Endothelial cell of umbilical vein (primary cell): ENCODE measurements around the gene ANKFN1. TPM values are rescaled to one million over a fixed set of nuclear protein-coding genes. Genes with fewer than 3 reads are reported as not detected.

ENCODE experiments used
- BruUV-seq: library from RNA; stranded (reverse); fragments of 400-500 nt; replicated peaks from 2 replicates; lab custom pipeline; 2021; lab: Mats Ljungman, UMichigan
- CTCF ChIA-PET: fragments of 300-600, 350-600 bp; sonication (Branson Sonifier 250); formaldehyde crosslinking; loops from one replicate; lab custom pipeline; 2021; ENCODE audit warnings: antibody characterized with exemption, inconsistent platforms; lab: Charles Lee
- POLR2A ChIA-PET: fragments of 300-600, 350-600 bp; sonication (Branson Sonifier 250); formaldehyde crosslinking; loops from one replicate; lab custom pipeline; 2021; ENCODE audit warnings: antibody characterized with exemption, inconsistent platforms; lab: Charles Lee
- DNase-seq: peaks from one replicate; pipeline ENCODE4 v3.0.0-alpha.2; 2011; ENCODE audit warnings: low read depth, low spot score
- FAIRE-seq: peaks from 2 replicates; lab custom pipeline; 2011; peaks lifted over from hg19 to GRCh38; lab: Jason Lieb, UNC
- H2AFZ ChIP-seq: 2 replicates; pipeline ENCODE4 v1.6.0; 2012; ENCODE audit warnings: low read depth, low read length, control low read depth, inconsistent platforms
- H3K27ac ChIP-seq: 2 replicates; pipeline ENCODE4 v1.5.1; 2011; ENCODE audit warnings: low read depth, mild to moderate bottlenecking, control low read depth, low read length, moderate library complexity; ENCODE audit not compliant: insufficient read depth
- H3K27me3 ChIP-seq, 2 experiments: 2 replicates each; pipeline versions ENCODE4 v1.6.0 to v1.6.1; 2011; ENCODE audit warnings: low read length in 2 of 2, mixed read lengths in 1 of 2; ENCODE audit not compliant: control insufficient read depth in 2 of 2, insufficient read depth in 2 of 2
- H3K36me3 ChIP-seq, 2 experiments: 2 replicates in 1 of 2; 3 replicates in 1 of 2; pipeline ENCODE4 v1.5.1; 2011; ENCODE audit warnings: low read length in 2 of 2, mild to moderate bottlenecking in 1 of 2, moderate library complexity in 1 of 2; ENCODE audit not compliant: control insufficient read depth in 2 of 2, insufficient read depth in 2 of 2; ENCODE audit errors: extremely low read depth in 1 of 2
- H3K4me1 ChIP-seq: 3 replicates; pipeline ENCODE4 v1.5.1; 2011; ENCODE audit warnings: mild to moderate bottlenecking, low read length; ENCODE audit not compliant: control insufficient read depth, insufficient read depth; ENCODE audit errors: extremely low read depth
- H3K4me2 ChIP-seq: 2 replicates; pipeline ENCODE4 v1.6.1; 2011; ENCODE audit warnings: low read length, control low read depth, mixed read lengths; ENCODE audit not compliant: insufficient read depth
- H3K4me3 ChIP-seq, 3 experiments: fragments of 200-600 bp in 1 of 3; sonication (generic), shearing (Covaris generic) in 1 of 3; replicated peaks in 1 of 3; 2 replicates each; pipeline ENCODE4 v1.5.1; 2011 to 2016; ENCODE audit warnings: control low read depth in 3 of 3, low read length in 3 of 3, mild to moderate bottlenecking in 2 of 3, inconsistent platforms in 1 of 3, low read depth in 1 of 3, moderate library complexity in 1 of 3; ENCODE audit not compliant: insufficient read depth in 1 of 3
- H3K79me2 ChIP-seq: 2 replicates; pipeline ENCODE4 v1.6.0; 2012; ENCODE audit warnings: low read length, inconsistent platforms; ENCODE audit not compliant: control insufficient read depth, insufficient read depth
- H3K9ac ChIP-seq: replicated peaks from 2 replicates; pipeline ENCODE3; 2011; ENCODE audit warnings: low read length, control low read depth; ENCODE audit not compliant: insufficient read depth; ENCODE audit errors: extremely low read depth
- H3K9me1 ChIP-seq: replicated peaks from 3 replicates; pipeline ENCODE4 v1.6.0; 2011; ENCODE audit warnings: mild to moderate bottlenecking, low read length; ENCODE audit not compliant: control insufficient read depth, insufficient read depth; ENCODE audit errors: extremely low read depth
- H3K9me3 ChIP-seq: replicated peaks from 2 replicates; pipeline ENCODE4 v1.5.1; 2012; ENCODE audit warnings: low read length, inconsistent platforms; ENCODE audit not compliant: control insufficient read depth, insufficient read depth
- H4K20me1 ChIP-seq: replicated peaks from 2 replicates; pipeline ENCODE3; 2011; ENCODE audit warnings: mild to moderate bottlenecking, low read length; ENCODE audit not compliant: control insufficient read depth, insufficient read depth; ENCODE audit errors: extremely low read depth
- EZH2 ChIP-seq: IDR thresholded peaks from 2 replicates; pipeline ENCODE4 v1.6.1; 2012; ENCODE audit warnings: borderline replicate concordance, low read depth, mild to moderate bottlenecking, moderate library complexity, low read length, inconsistent platforms; ENCODE audit not compliant: severe bottlenecking
- FOS ChIP-seq: IDR thresholded peaks from 2 replicates; pipeline ENCODE4 v1.6.1; 2011; ENCODE audit warnings: mild to moderate bottlenecking, low read length, moderate library complexity, borderline replicate concordance; ENCODE audit not compliant: insufficient read depth
- GATA2 ChIP-seq: IDR thresholded peaks from 2 replicates; pipeline ENCODE4 v1.7.0; 2011; ENCODE audit warnings: low read depth, mild to moderate bottlenecking, moderate library complexity, mixed read lengths, low read length; ENCODE audit not compliant: insufficient read length, insufficient read depth
- JUN ChIP-seq: IDR thresholded peaks from 2 replicates; pipeline ENCODE4 v1.6.1; 2011; ENCODE audit warnings: borderline replicate concordance, low read depth; ENCODE audit not compliant: insufficient read length, insufficient read depth
- MYC ChIP-seq: IDR thresholded peaks from one replicate; pipeline ENCODE4 v1.6.1; 2011; ENCODE audit warnings: mild to moderate bottlenecking, low read depth, low read length
- POLR2A ChIP-seq: IDR thresholded peaks from 2 replicates; pipeline ENCODE4 v1.6.1; 2012; ENCODE audit warnings: low read depth, mild to moderate bottlenecking, control low read depth, low read length
- POLR2AphosphoS5 ChIP-seq: IDR thresholded peaks from 2 replicates; pipeline ENCODE4 v1.6.1; 2012; ENCODE audit warnings: low read depth, mild to moderate bottlenecking, control low read depth, low read length, moderate library complexity; ENCODE audit not compliant: insufficient read depth
- dilution Hi-C: fragments of 300-500 bp; cut with MboI; formaldehyde crosslinking; loops from one replicate; pipeline ENCODE4 v1.15.0; 2019; ENCODE audit warnings: low sequenced_read_pairs; ENCODE audit not compliant: extremely low pct_ligation_motif_present
- intact Hi-C: fragments of 100-400 bp; cut with micrococcal nuclease; formaldehyde crosslinking; loops from one replicate; pipeline ENCODE4 v1.10.0; 2022
- polyA plus RNA-seq, 4 experiments: library from polyadenylated mRNA; depleted of rRNA in 3 of 4; stranded (reverse) in 3 of 4; unstranded in 1 of 4; fragments of >200 nt; gene quantifications; 2 replicates each; pipeline versions ENCODE4 v1.2.1 to v1.2.3, GENCODE V29; 2011 to 2012; ENCODE audit warnings: missing spikeins in 1 of 4
- total RNA-seq: library from RNA; stranded (reverse); gene quantifications from 2 replicates; pipeline ENCODE4 v1.2.3, GENCODE V29; 2021
- TF ChIP-seq, protein P1 (sequence below): IDR thresholded peaks from 2 replicates; pipeline ENCODE4 v1.6.1; 2011; ENCODE audit not compliant: insufficient read depth, insufficient read length
- TF ChIP-seq, protein P2 (sequence below), 2 donors: IDR thresholded peaks; 1 replicate in 1 of 2; 2 replicates in 1 of 2; pipeline ENCODE4 v1.5.1; 2011; ENCODE audit warnings: low read length in 2 of 2, mild to moderate bottlenecking in 2 of 2, moderate library complexity in 2 of 2, control low read depth in 1 of 2, inconsistent platforms in 1 of 2, low read depth in 1 of 2; ENCODE audit not compliant: insufficient read depth in 1 of 2; ENCODE audit errors: extremely low read depth in 1 of 2

The ANKFN1 gene
- total and polyA plus RNA-seq, 2 donors (not counting 3 experiments of a cell fraction or from before 2014, with no cell fraction given), result 0.15 TPM; not detected in 1

DNA sequence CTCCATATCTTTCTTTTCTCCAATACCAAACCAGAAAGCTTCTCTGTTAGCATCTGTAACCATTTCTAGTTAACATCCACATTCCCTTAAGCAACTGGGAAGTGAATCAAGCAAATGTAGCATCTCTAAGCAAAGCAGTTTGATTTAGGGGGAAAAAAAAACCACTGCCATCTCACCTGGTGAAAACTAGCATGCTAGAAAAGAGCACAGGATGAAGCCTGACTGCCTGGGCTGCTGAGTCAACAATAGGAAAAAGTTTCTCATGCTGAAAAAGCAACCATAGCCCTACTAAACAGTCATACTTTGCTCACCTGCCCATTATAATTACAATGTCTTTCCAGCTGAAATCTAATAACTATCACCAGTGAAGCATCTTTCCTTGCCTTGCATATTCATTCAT lies 139.3 kb downstream of the ANKFN1 start:
- intact Hi-C loops, result loop anchor here (1.0 to 2.0 kb wide), 2 partner anchors 24 to 106 kb away; no protein-coding TSS in a partner anchor
- H3K27ac ChIP-seq, result peak overlapping the region; percentile 69
- no peak overlapping the region for H2AFZ ChIP-seq
- dilution Hi-C loops, result loop anchor here (10.0 kb wide), 1 partner anchor 118 kb away; no protein-coding TSS in a partner anchor
- H3K9ac ChIP-seq, result no peak overlapping the region
- H3K27me3 ChIP-seq, result no peaks in the 10 kb centered on the region
- H3K4me3 ChIP-seq, result no peak overlapping the region
- H3K36me3 ChIP-seq, result no peaks in the 10 kb centered on the region
- POLR2A ChIA-PET, result no interaction called here
- TF ChIP-seq EZH2, result no peak
- TF ChIP-seq, protein P1, sequence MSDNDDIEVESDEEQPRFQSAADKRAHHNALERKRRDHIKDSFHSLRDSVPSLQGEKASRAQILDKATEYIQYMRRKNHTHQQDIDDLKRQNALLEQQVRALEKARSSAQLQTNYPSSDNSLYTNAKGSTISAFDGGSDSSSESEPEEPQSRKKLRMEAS, result no peak
- TF ChIP-seq POLR2AphosphoS5, result no peak
- TF ChIP-seq FOS, result no peak
- no peak for TF ChIP-seq GATA2
- no peak for TF ChIP-seq JUN
- TF ChIP-seq MYC, result no peak
- TF ChIP-seq POLR2A, result no peak
- TF ChIP-seq, protein P2, sequence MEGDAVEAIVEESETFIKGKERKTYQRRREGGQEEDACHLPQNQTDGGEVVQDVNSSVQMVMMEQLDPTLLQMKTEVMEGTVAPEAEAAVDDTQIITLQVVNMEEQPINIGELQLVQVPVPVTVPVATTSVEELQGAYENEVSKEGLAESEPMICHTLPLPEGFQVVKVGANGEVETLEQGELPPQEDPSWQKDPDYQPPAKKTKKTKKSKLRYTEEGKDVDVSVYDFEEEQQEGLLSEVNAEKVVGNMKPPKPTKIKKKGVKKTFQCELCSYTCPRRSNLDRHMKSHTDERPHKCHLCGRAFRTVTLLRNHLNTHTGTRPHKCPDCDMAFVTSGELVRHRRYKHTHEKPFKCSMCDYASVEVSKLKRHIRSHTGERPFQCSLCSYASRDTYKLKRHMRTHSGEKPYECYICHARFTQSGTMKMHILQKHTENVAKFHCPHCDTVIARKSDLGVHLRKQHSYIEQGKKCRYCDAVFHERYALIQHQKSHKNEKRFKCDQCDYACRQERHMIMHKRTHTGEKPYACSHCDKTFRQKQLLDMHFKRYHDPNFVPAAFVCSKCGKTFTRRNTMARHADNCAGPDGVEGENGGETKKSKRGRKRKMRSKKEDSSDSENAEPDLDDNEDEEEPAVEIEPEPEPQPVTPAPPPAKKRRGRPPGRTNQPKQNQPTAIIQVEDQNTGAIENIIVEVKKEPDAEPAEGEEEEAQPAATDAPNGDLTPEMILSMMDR (IDR thresholded peaks at IDR 0.05; ENCODE audit: extremely low read depth in 1 of 2, insufficient read depth in 1 of 2, low read depth in 1 of 2, low read length in 2 of 2), result no peak
- H3K79me2 ChIP-seq, result no peaks in the 10 kb centered on the region
- peak overlapping the region; percentile 45 for H3K4me2 ChIP-seq
- FAIRE-seq (no peak), DNase-seq (peak; percentile 28)
- CTCF ChIA-PET, result interaction anchor here (1.4 to 1.9 kb wide), 2 partner anchors 13 to 27 kb away, joined by 5 to 6 read pairs; no protein-coding TSS in a partner anchor
- no peaks in the 10 kb centered on the region for H4K20me1 ChIP-seq
- no peaks in the 10 kb centered on the region for H3K9me3 ChIP-seq
- no peaks in the 10 kb centered on the region for H3K9me1 ChIP-seq
- no TSS peak for BruUV-seq
- peaks cover 25% of the 10 kb centered on the region for H3K4me1 ChIP-seq
